Stimulated activated naive B cell treated with anti-CD40 and anti-IgM and Interleukin-4, amounts not matched to agents 10 μg/mL and 1 μg/mL and 100 μg/mL, for 72 hours (primary cell): Measurements from ENCODE around the gene OPCML.

Source experiments
- ATAC-seq, 2 donors: fragments of 150-1000 bp; cut with Tn5 transposase; replicated peaks; 2 replicates each; pipeline ENCODE4 v1.10.0; 2021; ENCODE audit warnings: moderate library complexity in 1 of 2
- DNase-seq: peaks from one replicate; pipeline ENCODE4 v3.0.0; 2021
- H3K27ac Mint-ChIP-seq: one replicate; pipeline ENCODE4 v1.8.0; 2022; ENCODE audit warnings: mild to moderate bottlenecking, mixed read lengths
- H3K27me3 Mint-ChIP-seq, 2 donors: one replicate each; pipeline ENCODE4 v1.8.0; 2022; ENCODE audit warnings: mixed read lengths in 2 of 2
- H3K36me3 Mint-ChIP-seq, 2 donors: one replicate each; pipeline ENCODE4 v1.8.0; 2022; ENCODE audit warnings: mixed read lengths in 2 of 2, mild to moderate bottlenecking in 1 of 2
- H3K4me1 Mint-ChIP-seq, 2 donors: one replicate each; pipeline ENCODE4 v1.8.0; 2022; ENCODE audit warnings: mixed read lengths in 2 of 2, mild to moderate bottlenecking in 1 of 2
- H3K4me3 Mint-ChIP-seq, 2 donors: one replicate each; pipeline ENCODE4 v1.8.0; 2022; ENCODE audit warnings: mild to moderate bottlenecking in 2 of 2, mixed read lengths in 2 of 2, moderate library complexity in 1 of 2
- H3K9me3 Mint-ChIP-seq, 2 donors: one replicate each; pipeline ENCODE4 v1.8.0; 2022; ENCODE audit warnings: mixed read lengths in 2 of 2, mild to moderate bottlenecking in 1 of 2

The OPCML gene

GRCh38 chr11:132821014-132821413, 711.3 kb downstream of the OPCML start:
- H3K27ac Mint-ChIP-seq, result no peak overlapping the region
- no peaks in the 10 kb centered on the region for H3K36me3 Mint-ChIP-seq
- no peaks in the 10 kb centered on the region for H3K27me3 Mint-ChIP-seq
- H3K4me3 Mint-ChIP-seq, result no peak overlapping the region
- DNase-seq, result no peak
- no peak for ATAC-seq
- no peaks in the 10 kb centered on the region for H3K4me1 Mint-ChIP-seq
- H3K9me3 Mint-ChIP-seq, result no peaks in the 10 kb centered on the region

- H3K4me1 Mint-ChIP-seq, result no peaks in the 10 kb centered on the region
- H3K27me3 Mint-ChIP-seq, result no peaks in the 10 kb centered on the region
- H3K36me3 Mint-ChIP-seq, result no peaks in the 10 kb centered on the region
- H3K27ac Mint-ChIP-seq, result no peak overlapping the region
- ATAC-seq, result no peak
- H3K9me3 Mint-ChIP-seq, result no peaks in the 10 kb centered on the region
- H3K4me3 Mint-ChIP-seq, result no peak overlapping the region
- DNase-seq, result no peak
Measured at GRCh38 chr11:132818951-132819350, 713.4 kb downstream of the OPCML start.

GRCh38 chr11:132817387-132817786, 714.9 kb downstream of the OPCML start:
- Mint-ChIP-seq H3K4me1 (no peaks in the 10 kb centered on the region), H3K27me3 (no peaks in the 10 kb centered on the region), H3K9me3 (peaks cover 0 to 4% of the 10 kb centered on the region in 2 donors), H3K4me3 (no peak overlapping the region), H3K36me3 (no peaks in the 10 kb centered on the region), H3K27ac (no peak overlapping the region)
- DNase-seq (no peak), ATAC-seq (no peak)

GRCh38 chr11:132814410-132814809, 717.9 kb downstream of the OPCML start:
- peaks cover 0 to 4% of the 10 kb centered on the region in 2 donors for H3K9me3 Mint-ChIP-seq

GRCh38 chr11:132811649-132812048, 720.7 kb downstream of the OPCML start:
- no peak for ATAC-seq
- Mint-ChIP-seq H3K27me3 (no peaks in the 10 kb centered on the region), H3K9me3 (peaks cover 0 to 4% of the 10 kb centered on the region in 2 donors), H3K27ac (no peak overlapping the region), H3K4me3 (no peak overlapping the region), H3K4me1 (no peaks in the 10 kb centered on the region), H3K36me3 (no peaks in the 10 kb centered on the region)
- no peak for DNase-seq

More at GRCh38 chr11:132814410-132814809, 717.9 kb downstream of the OPCML start:
- H3K36me3 Mint-ChIP-seq, result no peaks in the 10 kb centered on the region
- no peaks in the 10 kb centered on the region for H3K4me1 Mint-ChIP-seq
- no peak overlapping the region for H3K4me3 Mint-ChIP-seq
- no peak overlapping the region for H3K27ac Mint-ChIP-seq
- no peak for DNase-seq
- H3K27me3 Mint-ChIP-seq, result no peaks in the 10 kb centered on the region
- ATAC-seq, result no peak

- Mint-ChIP-seq H3K27me3 (no peaks in the 10 kb centered on the region), H3K4me3 (no peak overlapping the region), H3K27ac (no peak overlapping the region), H3K4me1 (no peaks in the 10 kb centered on the region), H3K9me3 (peaks cover 0 to 4% of the 10 kb centered on the region in 2 donors), H3K36me3 (no peaks in the 10 kb centered on the region)
- no peak for DNase-seq
- ATAC-seq, result no peak
Measured at GRCh38 chr11:132809070-132809469, 723.2 kb downstream of the OPCML start.

- Mint-ChIP-seq H3K4me1 (no peaks in the 10 kb centered on the region), H3K4me3 (no peak overlapping the region), H3K9me3 (peaks cover 0 to 4% of the 10 kb centered on the region in 2 donors), H3K27ac (no peak overlapping the region), H3K27me3 (no peaks in the 10 kb centered on the region), H3K36me3 (no peaks in the 10 kb centered on the region)
- no peak for DNase-seq
- ATAC-seq, result no peak
Measured at GRCh38 chr11:132804258-132804657, 728.0 kb downstream of the OPCML start.

GRCh38 chr11:132803436-132803835, 728.9 kb downstream of the OPCML start:
- Mint-ChIP-seq H3K27me3 (no peaks in the 10 kb centered on the region), H3K4me3 (no peak overlapping the region), H3K4me1 (no peaks in the 10 kb centered on the region), H3K27ac (no peak overlapping the region), H3K36me3 (no peaks in the 10 kb centered on the region), H3K9me3 (peaks cover 0 to 6% of the 10 kb centered on the region in 2 donors)
- ATAC-seq (no peak), DNase-seq (no peak)

- ATAC-seq, result no peak
Measured at GRCh38 chr11:132802947-132803346, 729.4 kb downstream of the OPCML start.

GRCh38 chr11:132793831-132794230, 738.5 kb downstream of the OPCML start:
- H3K27ac Mint-ChIP-seq, result no peak overlapping the region
- ATAC-seq (no peak), DNase-seq (no peak)
- no peaks in the 10 kb centered on the region for H3K4me1 Mint-ChIP-seq
- H3K9me3 Mint-ChIP-seq, result peaks cover 1 to 5% of the 10 kb centered on the region in 2 donors
- no peaks in the 10 kb centered on the region for H3K27me3 Mint-ChIP-seq
- no peak overlapping the region for H3K4me3 Mint-ChIP-seq
- no peaks in the 10 kb centered on the region for H3K36me3 Mint-ChIP-seq

More at GRCh38 chr11:132802947-132803346, 729.4 kb downstream of the OPCML start:
- H3K27ac Mint-ChIP-seq, result no peak overlapping the region
- H3K27me3 Mint-ChIP-seq, result no peaks in the 10 kb centered on the region
- H3K36me3 Mint-ChIP-seq, result no peaks in the 10 kb centered on the region
- H3K9me3 Mint-ChIP-seq, result peaks cover 0 to 6% of the 10 kb centered on the region in 2 donors
- DNase-seq, result no peak
- no peak overlapping the region for H3K4me3 Mint-ChIP-seq
- no peaks in the 10 kb centered on the region for H3K4me1 Mint-ChIP-seq

- H3K4me1 Mint-ChIP-seq, result no peaks in the 10 kb centered on the region
- DNase-seq, result no peak
- no peak overlapping the region for H3K27ac Mint-ChIP-seq
- H3K36me3 Mint-ChIP-seq, result no peaks in the 10 kb centered on the region
- H3K9me3 Mint-ChIP-seq, result peaks cover 1 to 5% of the 10 kb centered on the region in 2 donors
- H3K4me3 Mint-ChIP-seq, result no peak overlapping the region
- no peak for ATAC-seq
- H3K27me3 Mint-ChIP-seq, result no peaks in the 10 kb centered on the region
Measured at GRCh38 chr11:132792341-132793140, 739.8 kb downstream of the OPCML start.

- no peak overlapping the region for H3K27ac Mint-ChIP-seq
- no peak overlapping the region for H3K4me3 Mint-ChIP-seq
- no peaks in the 10 kb centered on the region for H3K4me1 Mint-ChIP-seq
- H3K27me3 Mint-ChIP-seq, result no peaks in the 10 kb centered on the region
- DNase-seq, result no peak
- no peaks in the 10 kb centered on the region for H3K36me3 Mint-ChIP-seq
- H3K9me3 Mint-ChIP-seq, result peaks cover 1 to 5% of the 10 kb centered on the region in 2 donors
- no peak for ATAC-seq
Measured at GRCh38 chr11:132790971-132791370, 741.3 kb downstream of the OPCML start.

- Mint-ChIP-seq H3K36me3 (no peaks in the 10 kb centered on the region), H3K4me3 (no peak overlapping the region), H3K27me3 (no peaks in the 10 kb centered on the region), H3K4me1 (no peaks in the 10 kb centered on the region), H3K9me3 (peaks cover 1 to 5% of the 10 kb centered on the region in 2 donors), H3K27ac (no peak overlapping the region)
- no peak for ATAC-seq
- DNase-seq, result no peak
Measured at GRCh38 chr11:132790466-132790865, 741.8 kb downstream of the OPCML start.

- Mint-ChIP-seq H3K27me3 (no peaks in the 10 kb centered on the region), H3K4me1 (no peaks in the 10 kb centered on the region), H3K9me3 (peaks cover 0 to 3% of the 10 kb centered on the region in 2 donors), H3K27ac (no peak overlapping the region), H3K36me3 (no peaks in the 10 kb centered on the region), H3K4me3 (no peak overlapping the region)
- DNase-seq (no peak), ATAC-seq (no peak)
Measured at GRCh38 chr11:132788816-132789325, 743.4 kb downstream of the OPCML start.

- H3K36me3 Mint-ChIP-seq, result no peaks in the 10 kb centered on the region
- H3K27me3 Mint-ChIP-seq, result no peaks in the 10 kb centered on the region
- no peak overlapping the region for H3K4me3 Mint-ChIP-seq
- H3K4me1 Mint-ChIP-seq, result no peaks in the 10 kb centered on the region
- no peak overlapping the region for H3K27ac Mint-ChIP-seq
- H3K9me3 Mint-ChIP-seq, result no peaks in the 10 kb centered on the region
- ATAC-seq, result no peak
- no peak for DNase-seq
Measured at GRCh38 chr11:132785878-132786277, 746.4 kb downstream of the OPCML start.
